ENCODE results near the gene NSMF. TPM values are rescaled to one million over a fixed set of nuclear protein-coding genes. Genes with fewer than 3 reads are reported as not detected.

Gene NSMF
- total RNA-seq, 1 donor from 2014 or later = 24.7 TPM

- TF ChIP-seq CTCF (IDR thresholded peaks at IDR 0.05) = no peak
- H3K36me3 Mint-ChIP-seq (ENCODE audit: low read depth) = peaks cover 8% of the 10 kb centered on the region
- intact Hi-C loops (cut with micrococcal nuclease) = no loop called here
- H3K4me1 Mint-ChIP-seq = peaks cover 3% of the 10 kb centered on the region
- ChIA-PET CTCF (no interaction called here), POLR2A (no interaction called here)
- H3K9me3 Mint-ChIP-seq = no peaks in the 10 kb centered on the region
- no peak for ATAC-seq (ENCODE audit: low read depth)
- H3K27ac Mint-ChIP-seq = peak overlapping the region; percentile 46
- no peak overlapping the region for H3K4me3 Mint-ChIP-seq
- DNase-seq = no peak
- no peaks in the 10 kb centered on the region for H3K27me3 Mint-ChIP-seq
Measured at GRCh38 chr9:137502008-137502911, 43.1 kb upstream of the NSMF start.

- intact Hi-C loops (cut with micrococcal nuclease) = no loop called here
- no peaks in the 10 kb centered on the region for H3K27me3 Mint-ChIP-seq
- peaks cover 8% of the 10 kb centered on the region for H3K36me3 Mint-ChIP-seq (ENCODE audit: low read depth)
- H3K4me3 Mint-ChIP-seq = no peak overlapping the region
- no peak overlapping the region for H3K27ac Mint-ChIP-seq
- no peak for TF ChIP-seq CTCF (IDR thresholded peaks at IDR 0.05)
- ChIA-PET POLR2A (no interaction called here), CTCF (no interaction called here)
- H3K4me1 Mint-ChIP-seq = peaks cover 3% of the 10 kb centered on the region
- no peaks in the 10 kb centered on the region for H3K9me3 Mint-ChIP-seq
- DNase-seq (no peak), ATAC-seq (ENCODE audit: low read depth) (no peak)
Measured at GRCh38 chr9:137501457-137501856, 42.3 kb upstream of the NSMF start.

GRCh38 chr9:137500666-137501397 is 41.7 kb upstream of the NSMF start:
- intact Hi-C loops (cut with micrococcal nuclease) = no loop called here
- no peak for TF ChIP-seq CTCF (IDR thresholded peaks at IDR 0.05)
- peaks cover 8% of the 10 kb centered on the region for H3K36me3 Mint-ChIP-seq (ENCODE audit: low read depth)
- DNase-seq (no peak), ATAC-seq (ENCODE audit: low read depth) (no peak)
- CTCF ChIA-PET = no interaction called here
- POLR2A ChIA-PET = interaction anchor here (0.7 kb wide), 1 partner anchor 14 kb away, joined by 3 read pairs; no protein-coding TSS in a partner anchor
- no peaks in the 10 kb centered on the region for H3K9me3 Mint-ChIP-seq
- H3K4me3 Mint-ChIP-seq = no peak overlapping the region
- H3K27me3 Mint-ChIP-seq = no peaks in the 10 kb centered on the region
- no peak overlapping the region for H3K27ac Mint-ChIP-seq
- H3K4me1 Mint-ChIP-seq = peaks cover 3% of the 10 kb centered on the region

GRCh38 chr9:137499858-137500661 is 40.9 kb upstream of the NSMF start:
- H3K27ac Mint-ChIP-seq = no peak overlapping the region
- no peaks in the 10 kb centered on the region for H3K9me3 Mint-ChIP-seq
- H3K36me3 Mint-ChIP-seq (ENCODE audit: low read depth) = peaks cover 8% of the 10 kb centered on the region
- no peak for TF ChIP-seq CTCF (IDR thresholded peaks at IDR 0.05)
- POLR2A ChIA-PET = interaction anchor here (0.7 kb wide), 1 partner anchor 13 kb away, joined by 3 read pairs; no protein-coding TSS in a partner anchor
- DNase-seq (no peak), ATAC-seq (ENCODE audit: low read depth) (no peak)
- intact Hi-C loops (cut with micrococcal nuclease) = no loop called here
- peaks cover 3% of the 10 kb centered on the region for H3K4me1 Mint-ChIP-seq
- no peak overlapping the region for H3K4me3 Mint-ChIP-seq
- no peaks in the 10 kb centered on the region for H3K27me3 Mint-ChIP-seq
- CTCF ChIA-PET = no interaction called here
